Measurements from ENCODE around the gene UGT1A8. TPM values are rescaled to one million over a fixed set of nuclear protein-coding genes. Genes with fewer than 3 reads are reported as not detected.

The UGT1A8 gene
- total and polyA plus RNA-seq, 9 of the 15 experiments (the other 6 are each of a cell fraction or from before 2014, with no cell fraction given): 0.04 TPM; not detected in 8

GRCh38 chr2:233820774-233821105 lies 203.3 kb downstream of the UGT1A8 start:
- peaks cover 2 to 62% of the 10 kb centered on the region in 2 experiments; a peak in 3 of 5 replicates for H3K27me3 ChIP-seq (ENCODE audit: control insufficient read depth in 2 of 2, insufficient read depth in 2 of 2, low read length in 2 of 2)
- H4K20me1 ChIP-seq (replicated peaks; ENCODE audit: control insufficient read depth, insufficient read depth, low read length): no peaks in the 10 kb centered on the region; the same call in 1 of the 2 replicates
- DNase-seq (ENCODE audit: extremely low read depth in 1 of 4, low spot score in 3 of 4): no peak
- H3K9me1 ChIP-seq (ENCODE audit: control insufficient read depth, insufficient read depth, low read length): no peaks in the 10 kb centered on the region
- no peak for FAIRE-seq
- no TSS peak for BruUV-seq (replicated peaks)
- no peaks in the 10 kb centered on the region; a peak in 1 of 5 replicates for H3K4me1 ChIP-seq (replicated peaks in 1 of 2; ENCODE audit: control insufficient read depth in 2 of 2, insufficient read depth in 2 of 2, low read length in 2 of 2)
- 0% methylated on average over 6 of the region's 6 CpGs for WGBS (ENCODE audit: insufficient coverage, low coverage, missing lambda C conversion rate)
- H3K4me2 ChIP-seq (ENCODE audit: insufficient read depth, low read length): no peak overlapping the region
- no peak overlapping the region for H3K9ac ChIP-seq (ENCODE audit: insufficient read depth in 1 of 2, low read depth in 2 of 2, low read length in 2 of 2)
- intact Hi-C loops (cut with micrococcal nuclease) (no loop called here), in situ Hi-C loops (cut with MboI) (no loop called here)
- TF ChIP-seq BCOR (IDR thresholded peaks at IDR 0.05): no peak
- TF ChIP-seq NCOA1 (IDR thresholded peaks at IDR 0.05; ENCODE audit: low read depth): no peak
- TF ChIP-seq RUNX1 (IDR thresholded peaks at IDR 0.05; ENCODE audit: low read depth): no peak
- no peak for TF ChIP-seq ZBTB9 (CRISPR knock-in tag; IDR thresholded peaks at IDR 0.05)
- TF ChIP-seq FOXP1 (CRISPR knock-in tag; IDR thresholded peaks at IDR 0.05): no peak
- no peak for TF ChIP-seq GTF2F1 (IDR thresholded peaks at IDR 0.05; ENCODE audit: low read depth, low read length)
- no peak for TF ChIP-seq ZNF24 (IDR thresholded peaks at IDR 0.05)
- no peak for TF ChIP-seq MED1 (CRISPR knock-in tag; IDR thresholded peaks at IDR 0.05; ENCODE audit: borderline replicate concordance)
- TF ChIP-seq RBBP5 (IDR thresholded peaks at IDR 0.05; ENCODE audit: borderline replicate concordance, insufficient read depth, low read length, poor library complexity, severe bottlenecking): no peak
- ATAC-seq: no peak
- no peaks in the 10 kb centered on the region for H3K36me3 ChIP-seq (ENCODE audit: control insufficient read depth, insufficient read depth, low read length)
- no peak overlapping the region for H3K4me3 ChIP-seq
- H3K9me3 ChIP-seq (replicated peaks; ENCODE audit: control insufficient read depth, insufficient read depth, low read depth, low read length): no peaks in the 10 kb centered on the region
- POLR2A ChIA-PET: interaction anchor here (0.6 kb wide), 2 partner anchors 30 to 58 kb away, joined by 3 to 4 read pairs; no protein-coding TSS in a partner anchor
- no peak overlapping the region for H2AFZ ChIP-seq (ENCODE audit: low read depth, low read length)
- no peaks in the 10 kb centered on the region for H3K79me2 ChIP-seq (ENCODE audit: control insufficient read depth, insufficient read depth, low read length)
- CTCF ChIA-PET (ENCODE audit: low intra/inter-chr PET ratio): no interaction called here
- H3K27ac ChIP-seq (ENCODE audit: extremely low read depth, low read depth, low read length): no peak overlapping the region
